SK-N-MC (cell line): ENCODE results near the gene SHISA6.

Source experiments
- EZH2 ChIP-seq: fragments of 200-600 bp; sonication (generic); IDR thresholded peaks from one replicate; pipeline ENCODE4 v1.6.1; 2017; ENCODE audit warnings: antibody characterized with exemption
- FOXP2 ChIP-seq: optimal IDR thresholded peaks from 2 replicates; pipeline ENCODE3; 2011; ENCODE audit warnings: mild to moderate bottlenecking, moderate library complexity; ENCODE audit not compliant: insufficient read depth; ENCODE audit errors: extremely low read length, control extremely low read depth
- POLR2AphosphoS5 ChIP-seq: IDR thresholded peaks from 2 replicates; pipeline ENCODE4 v1.6.1; 2012; ENCODE audit warnings: mild to moderate bottlenecking, low read depth, low read length, borderline replicate concordance

DNA sequence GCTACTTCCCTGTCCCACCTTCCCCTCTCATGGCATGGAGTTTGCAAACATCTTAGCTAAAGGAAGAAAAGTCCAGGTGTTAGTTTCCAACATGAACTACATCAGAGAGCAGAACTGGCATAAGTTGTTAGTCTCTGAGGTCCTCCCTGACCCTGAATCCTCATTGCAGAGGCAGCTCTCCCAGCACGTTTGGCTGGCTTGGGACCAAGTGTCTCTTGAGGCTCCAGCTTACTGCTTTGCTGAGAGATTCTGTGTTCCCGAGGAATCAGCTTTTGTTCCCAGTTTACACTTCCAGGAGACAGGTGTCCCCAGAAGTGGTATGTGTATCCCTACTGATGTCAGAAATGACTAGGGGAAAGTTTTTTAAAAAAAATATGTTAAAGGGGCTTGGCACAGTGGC lies 371.9 kb downstream of the SHISA6 start:
- no peak for TF ChIP-seq EZH2
- TF ChIP-seq POLR2AphosphoS5 = no peak
- no peak for TF ChIP-seq FOXP2
